SK-N-SH treated with all-trans-retinoic acid at 6 μM for 48 hours (cell line): ENCODE measurements around the gene TAF6.

Experiments used
- ATAC-seq: fragments of 200-7000 bp; cut with Tn5 transposase; 3 replicates; pipeline ENCODE4 v1.9.1; 2020; ENCODE audit warnings: mild to moderate bottlenecking, moderate library complexity
- ARNTL ChIP-seq: fragments of 450-650 bp; formaldehyde crosslinking; IDR thresholded peaks from 2 replicates; pipeline ENCODE4 v1.5.0; 2020; ENCODE audit warnings: low read depth, mild to moderate bottlenecking, moderate library complexity, borderline replicate concordance
- BACH2 ChIP-seq: fragments of 250-450 bp; sonication (Bioruptor Pico); IDR thresholded peaks from 2 replicates; pipeline ENCODE4 v1.9.0; 2021; ENCODE audit warnings: mild to moderate bottlenecking, borderline replicate concordance
- CSDC2 ChIP-seq: fragments of 250-450 bp; sonication (Bioruptor Pico); IDR thresholded peaks from 2 replicates; pipeline ENCODE4 v1.5.0; 2020; ENCODE audit warnings: mild to moderate bottlenecking, moderate library complexity
- ESRRG ChIP-seq: fragments of 250-450 bp; sonication (Bioruptor Pico); IDR thresholded peaks from 2 replicates; pipeline ENCODE4 v1.6.1; 2021; ENCODE audit warnings: mild to moderate bottlenecking
- GLIS3 ChIP-seq: fragments of 250-450 bp; sonication (Bioruptor Pico); IDR thresholded peaks from 2 replicates; pipeline ENCODE4 v1.5.0; 2020; ENCODE audit warnings: mild to moderate bottlenecking, moderate library complexity
- ISL1 ChIP-seq: fragments of 250-450 bp; sonication (Bioruptor Pico); IDR thresholded peaks from 2 replicates; pipeline ENCODE4 v2.1.2; 2022; ENCODE audit warnings: mild to moderate bottlenecking, moderate library complexity
- OSR1 ChIP-seq: fragments of 250-450 bp; sonication (Bioruptor Pico); IDR thresholded peaks from 2 replicates; pipeline ENCODE4 v1.8.0; 2022; ENCODE audit warnings: moderate library complexity, mild to moderate bottlenecking, inconsistent platforms
- PPARA ChIP-seq: fragments of 250-450 bp; sonication (Bioruptor Pico); IDR thresholded peaks from 2 replicates; pipeline ENCODE4 v1.5.0; 2020; ENCODE audit warnings: mild to moderate bottlenecking, borderline replicate concordance
- RARB ChIP-seq: fragments of 250-450 bp; sonication (Bioruptor Pico); IDR thresholded peaks from 2 replicates; pipeline ENCODE4 v1.8.0; 2021; ENCODE audit warnings: mild to moderate bottlenecking, moderate library complexity
- SNAI2 ChIP-seq: fragments of 250-450 bp; sonication (Bioruptor Pico); IDR thresholded peaks from 2 replicates; pipeline ENCODE4 v1.5.0; 2020; ENCODE audit warnings: mild to moderate bottlenecking, moderate library complexity
- TCF4 ChIP-seq: fragments of 250-450 bp; sonication (Bioruptor Pico); IDR thresholded peaks from 2 replicates; pipeline ENCODE4 v1.8.0; 2021; ENCODE audit warnings: mild to moderate bottlenecking, moderate library complexity, borderline replicate concordance
- TOX ChIP-seq: fragments of 250-450 bp; sonication (Bioruptor Pico); IDR thresholded peaks from 2 replicates; pipeline ENCODE4 v1.8.0; 2021; ENCODE audit warnings: mild to moderate bottlenecking, moderate library complexity, borderline replicate concordance
- ZC3H10 ChIP-seq: fragments of 250-450 bp; sonication (Bioruptor Pico); IDR thresholded peaks from 2 replicates; pipeline ENCODE4 v1.5.1; 2021; ENCODE audit warnings: mild to moderate bottlenecking, moderate library complexity
- ZFP3 ChIP-seq: fragments of 250-450 bp; sonication (Bioruptor Pico); IDR thresholded peaks from 2 replicates; pipeline ENCODE4 v1.5.0; 2020; ENCODE audit warnings: mild to moderate bottlenecking, moderate library complexity
- ZFP30 ChIP-seq: fragments of 450-650 bp; formaldehyde crosslinking; IDR thresholded peaks from 2 replicates; pipeline ENCODE4 v1.5.0; 2022; ENCODE audit warnings: mild to moderate bottlenecking, moderate library complexity
- ZNF565 ChIP-seq: fragments of 450-650 bp; formaldehyde crosslinking; conservative IDR thresholded peaks from 2 replicates; pipeline ENCODE4 v1.5.0; 2020; ENCODE audit warnings: low read depth, mild to moderate bottlenecking, moderate library complexity
- ZNF70 ChIP-seq: fragments of 450-650 bp; formaldehyde crosslinking; IDR thresholded peaks from 2 replicates; pipeline ENCODE4 v1.5.0; 2020; ENCODE audit warnings: mild to moderate bottlenecking, moderate library complexity
- ZNF8 ChIP-seq: fragments of 450-650 bp; formaldehyde crosslinking; IDR thresholded peaks from 2 replicates; pipeline ENCODE4 v1.5.0; 2020; ENCODE audit warnings: mild to moderate bottlenecking, moderate library complexity
- TF ChIP-seq, protein P1 (sequence below): fragments of 250-450 bp; sonication (Bioruptor Pico); IDR thresholded peaks from 2 replicates; pipeline ENCODE4 v1.5.1; 2020; ENCODE audit warnings: low read depth, mild to moderate bottlenecking, moderate library complexity
- TF ChIP-seq, protein P2 (sequence below): fragments of 250-450 bp; sonication (Bioruptor Pico); IDR thresholded peaks from 2 replicates; pipeline ENCODE4 v1.8.0; 2020; ENCODE audit warnings: mild to moderate bottlenecking, moderate library complexity, borderline replicate concordance
- TF ChIP-seq, protein P3 (sequence below): fragments of 250-450 bp; sonication (Bioruptor Pico); IDR thresholded peaks from 2 replicates; pipeline ENCODE4 v1.5.1; 2021; ENCODE audit warnings: mild to moderate bottlenecking, moderate library complexity
- TF ChIP-seq, protein P4 (sequence below): fragments of 250-450 bp; sonication (Bioruptor Pico); IDR thresholded peaks from 2 replicates; pipeline ENCODE4 v1.8.0; 2021; ENCODE audit warnings: low read depth, mild to moderate bottlenecking, moderate library complexity, borderline replicate concordance
- TF ChIP-seq, protein P5 (sequence below): fragments of 250-450 bp; sonication (Bioruptor Pico); IDR thresholded peaks from 2 replicates; pipeline ENCODE4 v1.5.0; 2020; ENCODE audit warnings: mild to moderate bottlenecking, moderate library complexity

The TAF6 gene

DNA sequence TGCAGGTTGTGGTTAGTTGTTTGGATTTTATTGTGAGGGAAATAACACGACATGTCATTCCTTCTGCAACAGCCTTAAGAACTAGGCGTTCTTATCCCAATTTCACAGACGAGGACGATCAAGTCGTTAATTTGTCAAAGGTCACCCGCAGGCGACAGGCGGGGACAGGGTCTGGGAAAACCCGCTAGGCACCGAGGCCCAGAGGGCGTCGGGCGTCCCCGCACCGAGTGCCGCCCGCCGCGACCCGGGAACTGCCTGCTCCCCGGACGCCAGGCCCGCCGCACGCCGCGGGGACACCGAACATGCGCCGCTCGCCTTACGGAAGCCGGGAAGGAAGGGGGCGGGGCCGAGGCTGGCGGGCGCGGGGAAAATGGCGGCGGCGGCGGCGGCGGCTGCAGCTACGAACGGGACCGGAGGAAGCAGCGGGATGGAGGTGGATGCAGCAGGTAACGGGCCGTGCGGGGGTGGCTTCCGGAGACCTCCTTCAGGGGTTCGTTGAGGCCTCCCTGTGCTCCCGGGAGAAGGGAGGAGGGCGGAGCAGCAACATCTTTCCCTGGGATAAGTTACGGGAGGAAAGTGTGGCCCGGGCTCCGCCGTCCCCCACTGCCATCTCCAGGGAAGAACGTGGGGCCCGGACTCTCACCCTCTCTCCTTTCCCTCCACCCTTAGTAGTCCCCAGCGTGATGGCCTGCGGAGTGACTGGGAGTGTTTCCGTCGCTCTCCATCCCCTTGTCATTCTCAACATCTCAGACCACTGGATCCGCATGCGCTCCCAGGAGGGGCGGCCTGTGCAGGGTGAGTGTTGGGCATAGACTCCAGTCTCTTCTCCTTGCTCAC is 30.3 kb downstream of the TAF6 start, which contains the start of gene COPS6 (continued):
- TF ChIP-seq PPARA (CRISPR knock-in tag) = no peak
- TF ChIP-seq SNAI2 (CRISPR knock-in tag) = peak; percentile 91

DNA sequence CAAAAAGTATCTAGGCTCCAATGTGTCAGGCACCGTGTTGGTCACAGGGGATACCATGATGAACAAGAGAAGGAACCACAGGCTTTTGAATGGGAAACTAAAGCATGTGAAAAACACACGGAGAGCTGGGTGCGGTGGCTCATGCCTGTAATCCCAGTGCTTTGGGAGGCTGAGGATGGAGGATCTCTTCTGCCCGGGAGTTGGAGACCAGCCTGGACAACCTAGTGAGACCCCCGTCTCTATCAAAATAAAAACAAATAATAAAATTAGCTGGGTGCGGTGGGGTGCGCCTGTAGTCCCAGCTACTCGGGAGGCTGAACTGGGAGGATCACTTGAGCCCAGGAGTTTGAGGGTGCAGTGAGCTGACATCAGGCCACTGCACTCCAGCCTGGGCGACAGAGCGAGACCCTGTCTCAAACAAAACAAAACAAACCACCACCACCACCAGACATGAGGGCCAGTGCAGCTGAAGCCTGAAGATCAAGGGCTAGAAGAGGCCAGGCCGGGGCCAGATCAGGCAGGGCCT is 31.0 kb downstream of the TAF6 start:
- no peak for TF ChIP-seq RARB
- TF ChIP-seq, protein P1, sequence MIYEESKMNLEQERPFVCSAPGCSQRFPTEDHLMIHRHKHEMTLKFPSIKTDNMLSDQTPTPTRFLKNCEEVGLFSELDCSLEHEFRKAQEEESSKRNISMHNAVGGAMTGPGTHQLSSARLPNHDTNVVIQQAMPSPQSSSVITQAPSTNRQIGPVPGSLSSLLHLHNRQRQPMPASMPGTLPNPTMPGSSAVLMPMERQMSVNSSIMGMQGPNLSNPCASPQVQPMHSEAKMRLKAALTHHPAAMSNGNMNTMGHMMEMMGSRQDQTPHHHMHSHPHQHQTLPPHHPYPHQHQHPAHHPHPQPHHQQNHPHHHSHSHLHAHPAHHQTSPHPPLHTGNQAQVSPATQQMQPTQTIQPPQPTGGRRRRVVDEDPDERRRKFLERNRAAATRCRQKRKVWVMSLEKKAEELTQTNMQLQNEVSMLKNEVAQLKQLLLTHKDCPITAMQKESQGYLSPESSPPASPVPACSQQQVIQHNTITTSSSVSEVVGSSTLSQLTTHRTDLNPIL (CRISPR knock-in tag) = peak; percentile 14; the same call in 1 of the 2 replicates
- no peak for ATAC-seq

DNA sequence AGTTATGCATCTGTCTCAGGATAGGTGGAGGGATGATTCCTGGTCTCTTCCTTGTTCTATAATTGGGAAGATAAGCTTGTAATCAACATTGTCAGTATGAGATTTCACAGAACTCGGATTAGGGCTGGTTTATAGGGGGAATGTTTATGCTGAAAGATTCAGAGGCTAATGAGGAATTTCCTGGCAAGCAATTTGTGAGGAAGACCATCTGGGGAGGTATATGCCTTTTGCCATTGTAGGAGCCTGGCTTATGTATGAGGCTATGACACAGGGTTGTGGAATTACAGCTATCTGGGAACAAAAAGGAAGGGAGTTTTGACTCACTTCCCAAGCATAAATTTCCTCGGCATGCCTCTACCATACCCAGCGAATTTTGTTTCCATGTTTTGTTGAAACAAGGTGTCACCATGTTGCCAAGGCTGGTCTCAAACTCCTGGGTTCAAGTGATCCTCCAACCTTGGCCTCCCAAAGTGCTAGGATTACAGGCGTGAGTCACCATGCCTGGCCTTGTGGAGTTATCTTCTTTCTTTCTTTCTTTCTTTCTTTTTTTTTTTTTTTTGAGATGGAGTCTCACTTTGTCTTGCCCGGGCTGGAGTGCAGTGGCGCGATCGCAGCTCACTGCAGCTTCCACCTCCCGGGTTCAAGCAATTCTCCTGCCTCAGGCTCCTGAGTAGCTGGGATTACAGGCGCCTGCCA is 32.0 kb downstream of the TAF6 start:
- ATAC-seq = peak; percentile 75
- TF ChIP-seq TOX (CRISPR knock-in tag) (peak; percentile 86; the same call in 1 of the 2 replicates), ESRRG (CRISPR knock-in tag) (no peak), ZFP3 (peak; percentile 88), ZNF565 (CRISPR knock-in tag) (no peak), CSDC2 (peak; percentile 44; the same call in 1 of the 2 replicates), ISL1 (CRISPR knock-in tag) (peak; percentile 98), ZNF70 (CRISPR knock-in tag) (no peak), ZNF8 (CRISPR knock-in tag) (no peak), RARB (peak; percentile 53; the same call in 1 of the 2 replicates), ZC3H10 (no peak), ARNTL (CRISPR knock-in tag) (no peak), ZFP30 (CRISPR knock-in tag) (no peak), BACH2 (CRISPR knock-in tag) (no peak), GLIS3 (CRISPR knock-in tag) (peak; percentile 33; the same call in 1 of the 2 replicates), PPARA (CRISPR knock-in tag) (no peak), TCF4 (CRISPR knock-in tag) (peak; percentile 91), OSR1 (no peak), SNAI2 (CRISPR knock-in tag) (0 out of 2 replicates have a peak, but pooled peaks have one; percentile 58)
- TF ChIP-seq, protein P2, sequence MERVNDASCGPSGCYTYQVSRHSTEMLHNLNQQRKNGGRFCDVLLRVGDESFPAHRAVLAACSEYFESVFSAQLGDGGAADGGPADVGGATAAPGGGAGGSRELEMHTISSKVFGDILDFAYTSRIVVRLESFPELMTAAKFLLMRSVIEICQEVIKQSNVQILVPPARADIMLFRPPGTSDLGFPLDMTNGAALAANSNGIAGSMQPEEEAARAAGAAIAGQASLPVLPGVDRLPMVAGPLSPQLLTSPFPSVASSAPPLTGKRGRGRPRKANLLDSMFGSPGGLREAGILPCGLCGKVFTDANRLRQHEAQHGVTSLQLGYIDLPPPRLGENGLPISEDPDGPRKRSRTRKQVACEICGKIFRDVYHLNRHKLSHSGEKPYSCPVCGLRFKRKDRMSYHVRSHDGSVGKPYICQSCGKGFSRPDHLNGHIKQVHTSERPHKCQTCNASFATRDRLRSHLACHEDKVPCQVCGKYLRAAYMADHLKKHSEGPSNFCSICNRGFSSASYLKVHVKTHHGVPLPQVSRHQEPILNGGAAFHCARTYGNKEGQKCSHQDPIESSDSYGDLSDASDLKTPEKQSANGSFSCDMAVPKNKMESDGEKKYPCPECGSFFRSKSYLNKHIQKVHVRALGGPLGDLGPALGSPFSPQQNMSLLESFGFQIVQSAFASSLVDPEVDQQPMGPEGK (CRISPR knock-in tag) = peak; percentile 73
- TF ChIP-seq, protein P3, sequence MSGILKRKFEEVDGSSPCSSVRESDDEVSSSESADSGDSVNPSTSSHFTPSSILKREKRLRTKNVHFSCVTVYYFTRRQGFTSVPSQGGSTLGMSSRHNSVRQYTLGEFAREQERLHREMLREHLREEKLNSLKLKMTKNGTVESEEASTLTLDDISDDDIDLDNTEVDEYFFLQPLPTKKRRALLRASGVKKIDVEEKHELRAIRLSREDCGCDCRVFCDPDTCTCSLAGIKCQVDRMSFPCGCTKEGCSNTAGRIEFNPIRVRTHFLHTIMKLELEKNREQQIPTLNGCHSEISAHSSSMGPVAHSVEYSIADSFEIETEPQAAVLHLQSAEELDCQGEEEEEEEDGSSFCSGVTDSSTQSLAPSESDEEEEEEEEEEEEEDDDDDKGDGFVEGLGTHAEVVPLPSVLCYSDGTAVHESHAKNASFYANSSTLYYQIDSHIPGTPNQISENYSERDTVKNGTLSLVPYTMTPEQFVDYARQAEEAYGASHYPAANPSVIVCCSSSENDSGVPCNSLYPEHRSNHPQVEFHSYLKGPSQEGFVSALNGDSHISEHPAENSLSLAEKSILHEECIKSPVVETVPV (CRISPR knock-in tag) = peak; percentile 90
- TF ChIP-seq, protein P1 (CRISPR knock-in tag) = peak; percentile 62; the same call in 1 of the 2 replicates
- TF ChIP-seq, protein P4, sequence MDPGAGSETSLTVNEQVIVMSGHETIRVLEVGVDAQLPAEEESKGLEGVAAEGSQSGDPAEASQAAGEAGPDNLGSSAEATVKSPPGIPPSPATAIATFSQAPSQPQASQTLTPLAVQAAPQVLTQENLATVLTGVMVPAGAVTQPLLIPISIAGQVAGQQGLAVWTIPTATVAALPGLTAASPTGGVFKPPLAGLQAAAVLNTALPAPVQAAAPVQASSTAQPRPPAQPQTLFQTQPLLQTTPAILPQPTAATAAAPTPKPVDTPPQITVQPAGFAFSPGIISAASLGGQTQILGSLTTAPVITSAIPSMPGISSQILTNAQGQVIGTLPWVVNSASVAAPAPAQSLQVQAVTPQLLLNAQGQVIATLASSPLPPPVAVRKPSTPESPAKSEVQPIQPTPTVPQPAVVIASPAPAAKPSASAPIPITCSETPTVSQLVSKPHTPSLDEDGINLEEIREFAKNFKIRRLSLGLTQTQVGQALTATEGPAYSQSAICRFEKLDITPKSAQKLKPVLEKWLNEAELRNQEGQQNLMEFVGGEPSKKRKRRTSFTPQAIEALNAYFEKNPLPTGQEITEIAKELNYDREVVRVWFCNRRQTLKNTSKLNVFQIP (CRISPR knock-in tag) = 0 out of 2 replicates have a peak, but pooled peaks have one; percentile 85
- TF ChIP-seq, protein P5, sequence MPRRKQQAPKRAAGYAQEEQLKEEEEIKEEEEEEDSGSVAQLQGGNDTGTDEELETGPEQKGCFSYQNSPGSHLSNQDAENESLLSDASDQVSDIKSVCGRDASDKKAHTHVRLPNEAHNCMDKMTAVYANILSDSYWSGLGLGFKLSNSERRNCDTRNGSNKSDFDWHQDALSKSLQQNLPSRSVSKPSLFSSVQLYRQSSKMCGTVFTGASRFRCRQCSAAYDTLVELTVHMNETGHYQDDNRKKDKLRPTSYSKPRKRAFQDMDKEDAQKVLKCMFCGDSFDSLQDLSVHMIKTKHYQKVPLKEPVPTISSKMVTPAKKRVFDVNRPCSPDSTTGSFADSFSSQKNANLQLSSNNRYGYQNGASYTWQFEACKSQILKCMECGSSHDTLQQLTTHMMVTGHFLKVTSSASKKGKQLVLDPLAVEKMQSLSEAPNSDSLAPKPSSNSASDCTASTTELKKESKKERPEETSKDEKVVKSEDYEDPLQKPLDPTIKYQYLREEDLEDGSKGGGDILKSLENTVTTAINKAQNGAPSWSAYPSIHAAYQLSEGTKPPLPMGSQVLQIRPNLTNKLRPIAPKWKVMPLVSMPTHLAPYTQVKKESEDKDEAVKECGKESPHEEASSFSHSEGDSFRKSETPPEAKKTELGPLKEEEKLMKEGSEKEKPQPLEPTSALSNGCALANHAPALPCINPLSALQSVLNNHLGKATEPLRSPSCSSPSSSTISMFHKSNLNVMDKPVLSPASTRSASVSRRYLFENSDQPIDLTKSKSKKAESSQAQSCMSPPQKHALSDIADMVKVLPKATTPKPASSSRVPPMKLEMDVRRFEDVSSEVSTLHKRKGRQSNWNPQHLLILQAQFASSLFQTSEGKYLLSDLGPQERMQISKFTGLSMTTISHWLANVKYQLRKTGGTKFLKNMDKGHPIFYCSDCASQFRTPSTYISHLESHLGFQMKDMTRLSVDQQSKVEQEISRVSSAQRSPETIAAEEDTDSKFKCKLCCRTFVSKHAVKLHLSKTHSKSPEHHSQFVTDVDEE = peak; percentile 73; the same call in 1 of the 2 replicates
